Spleen (tissue), 11 donors: ENCODE measurements around the gene STING1. TPM values are rescaled to one million over a fixed set of nuclear protein-coding genes. Genes with fewer than 3 reads are reported as not detected.

Source experiments
- DNase-seq: peaks from one replicate; pipeline ENCODE4 v3.0.0-alpha.2; 2020
- H3K27ac ChIP-seq, 8 donors: fragments of 200-600 bp; sonication (generic) in 7 of 8; 1 replicate in 4 of 8; 2 replicates in 4 of 8; pipeline versions ENCODE4 v1.5.0 to v1.8.0; 2016 to 2021; ENCODE audit warnings: inconsistent platforms in 4 of 8, mild to moderate bottlenecking in 4 of 8, moderate library complexity in 1 of 8
- H3K27me3 ChIP-seq, 7 donors: fragments of 200-600 bp; sonication (generic) in 6 of 7; replicated peaks in 1 of 7; 1 replicate in 4 of 7; 2 replicates in 3 of 7; pipeline versions ENCODE4 v1.5.0 to v1.8.0; 2016 to 2021; ENCODE audit warnings: inconsistent platforms in 3 of 7, mild to moderate bottlenecking in 1 of 7
- H3K36me3 ChIP-seq, 6 donors: fragments of 200-600 bp; sonication (generic) in 5 of 6; 1 replicate in 4 of 6; 2 replicates in 2 of 6; pipeline versions ENCODE4 v1.5.0 to v1.8.0; 2016 to 2021; ENCODE audit warnings: inconsistent platforms in 2 of 6
- H3K4me1 ChIP-seq, 6 donors: fragments of 200-600 bp; sonication (generic) in 5 of 6; 1 replicate in 3 of 6; 2 replicates in 3 of 6; pipeline versions ENCODE4 v1.5.0 to v1.8.0; 2016 to 2021; ENCODE audit warnings: inconsistent platforms in 3 of 6
- H3K4me3 ChIP-seq, 8 donors: fragments of 200-600 bp; sonication (generic) in 7 of 8; 1 replicate in 4 of 8; 2 replicates in 4 of 8; pipeline versions ENCODE4 v1.5.0 to v1.8.0; 2016 to 2021; ENCODE audit warnings: inconsistent platforms in 4 of 8, mild to moderate bottlenecking in 4 of 8, moderate library complexity in 2 of 8
- H3K9me3 ChIP-seq, 8 donors: fragments of 200-600 bp; sonication (generic) in 7 of 8; 1 replicate in 4 of 8; 2 replicates in 4 of 8; pipeline versions ENCODE4 v1.5.0 to v1.8.0; 2016 to 2021; ENCODE audit warnings: inconsistent platforms in 4 of 8
- CTCF ChIP-seq, 11 experiments: fragments of 200-600 bp in 7 of 11; fragments of 450-650 bp in 4 of 11; sonication (generic) in 4 of 11; IDR thresholded peaks in 8 of 11; conservative IDR thresholded peaks in 3 of 11; 1 replicate in 7 of 11; 2 replicates in 4 of 11; pipeline versions ENCODE4 v1.4.0 to v1.8.0; 2016 to 2021; ENCODE audit warnings: antibody characterized with exemption in 11 of 11, inconsistent platforms in 4 of 11, mild to moderate bottlenecking in 1 of 11
- POLR2A ChIP-seq, 3 donors: fragments of 450-650 bp; IDR thresholded peaks; one replicate each; pipeline ENCODE4 v1.5.1; 2017; ENCODE audit warnings: antibody characterized with exemption in 3 of 3, mild to moderate bottlenecking in 1 of 3
- POLR2AphosphoS5 ChIP-seq, 3 donors: sonication (generic); formaldehyde crosslinking; IDR thresholded peaks; one replicate each; pipeline ENCODE4 v1.5.1; 2017; ENCODE audit warnings: antibody characterized with exemption in 3 of 3
- WGBS, 5 donors: extraction: QIAGEN DNeasy Blood & Tissue Kit in 3 of 5; methylation state at CpG; one replicate each; pipeline versions ENCODE4 v1.1.5 to v1.1.7; 2013 to 2018; 5-methylcytosine and 5-hydroxymethylcytosine counted together
- intact Hi-C: fragments of 100-400 bp; cut with DNase I; formaldehyde crosslinking; loops from one replicate; pipeline ENCODE4 v1.15.0; 2023; ENCODE audit warnings: low total_unique reads
- polyA plus RNA-seq, 3 donors: library from polyadenylated mRNA; stranded (reverse); fragments of 200-250 nt; gene quantifications; one replicate each; pipeline ENCODE4 v1.2.1, GENCODE V29; 2013
- total RNA-seq, 7 donors: library from RNA; depleted of rRNA in 3 of 7; stranded (reverse); fragments of >200 nt in 3 of 7; fragmentation: NEBNext Ultra II Directional in 4 of 7; extraction: Animal tissue kit (Norgen Biotek cat#: 25700) in 4 of 7; gene quantifications; one replicate each; pipeline versions ENCODE4 v1.1.0 to v1.2.1, GENCODE V29; 2016 to 2021
- donor health status: healthy with polysubstance abuse.
- donor health status: DM: no; HTN: no; CAD: no; lungs with moderate emphysema.
- donor health status: DM: no; HTN: no; CAD: no.
- donor health status: Bipolar disorder and iron deficiency.
- donor health status: healthy.
- donor health status: DM: no; HTN: no; CAD: no.
- donor health status: DM: yes; HTN: yes; CAD: no.

The STING1 gene
- total and polyA plus RNA-seq, 10 donors: 24.2 to 166 (median 104) TPM

- 87 to 93% (median 87%) methylated on average over 5 of the region's 5 CpGs for WGBS, 5 donors
- Histone ChIP-seq H3K4me3 (no peak overlapping the region), H3K4me1 (peaks cover 0 to 56% (median 23%) of the 10 kb centered on the region in 6 donors), H3K27me3 (no peaks in the 10 kb centered on the region), H3K36me3 (peaks cover 0 to 29% (median 0%) of the 10 kb centered on the region in 6 donors), H3K27ac (peak overlapping the region in 4 of 8 donors; percentile 70 to 84 (median 74)), H3K9me3 (no peaks in the 10 kb centered on the region)
- peak; percentile 44 for DNase-seq
- TF ChIP-seq POLR2A (IDR thresholded peaks at IDR 0.05) (no peak), CTCF (IDR thresholded peaks at IDR 0.05 in 8 of 11, conservative IDR thresholded peaks at IDR 0.05 in 3 of 11) (no peak), POLR2AphosphoS5 (IDR thresholded peaks at IDR 0.05) (no peak)
- intact Hi-C loops: no loop called here
These were observed 24.8 kb downstream of the STING1 start for GRCh38 chr5:139457653-139458306.

DNA sequence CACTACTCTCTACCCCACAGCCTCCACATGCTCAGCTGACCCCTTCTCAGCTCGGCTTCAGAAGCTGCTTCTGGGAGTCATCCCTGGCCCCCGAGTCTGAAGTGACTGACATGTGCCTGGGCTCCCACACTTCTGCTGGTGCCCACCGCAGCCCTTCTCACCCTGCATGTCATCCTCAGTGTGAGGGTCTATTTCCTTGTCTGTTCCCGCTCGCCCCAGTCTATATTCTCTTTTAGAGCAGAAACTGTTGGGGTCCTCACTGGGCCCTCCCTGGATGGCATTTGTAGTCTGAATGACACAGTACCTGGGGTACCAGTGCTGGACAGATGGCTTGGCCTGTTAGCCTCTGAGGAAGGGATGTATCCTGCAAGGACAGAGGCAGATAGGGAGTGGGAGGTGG, 25.3 kb downstream of the STING1 start:
- intact Hi-C loops: no loop called here
- H3K9me3 ChIP-seq: no peaks in the 10 kb centered on the region
- WGBS, 5 donors: 84 to 99% (median 97%) methylated on average over 5 of the region's 5 CpGs
- H3K4me3 ChIP-seq: no peak overlapping the region
- TF ChIP-seq CTCF (IDR thresholded peaks at IDR 0.05 in 8 of 11, conservative IDR thresholded peaks at IDR 0.05 in 3 of 11): no peak
- TF ChIP-seq POLR2AphosphoS5 (IDR thresholded peaks at IDR 0.05): no peak
- no peak for TF ChIP-seq POLR2A (IDR thresholded peaks at IDR 0.05)
- peak; percentile 24 for DNase-seq
- peaks cover 0 to 53% (median 22%) of the 10 kb centered on the region in 6 donors for H3K4me1 ChIP-seq
- H3K27me3 ChIP-seq: no peaks in the 10 kb centered on the region
- peak overlapping the region in 3 of 8 donors; percentile 70 to 84 (median 77) for H3K27ac ChIP-seq
- peaks cover 0 to 30% (median 0%) of the 10 kb centered on the region in 6 donors for H3K36me3 ChIP-seq

GRCh38 chr5:139456776-139457175, 25.8 kb downstream of the STING1 start:
- Histone ChIP-seq H3K27me3 (no peaks in the 10 kb centered on the region), H3K27ac (no peak overlapping the region), H3K4me1 (peaks cover 0 to 48% (median 22%) of the 10 kb centered on the region in 6 donors), H3K4me3 (no peak overlapping the region), H3K9me3 (no peaks in the 10 kb centered on the region), H3K36me3 (peaks cover 0 to 34% (median 0%) of the 10 kb centered on the region in 6 donors)
- intact Hi-C loops: no loop called here
- 80 to 94% (median 90%) methylated on average over 11 to 12 of the region's 12 CpGs for WGBS, 5 donors
- peak; percentile 70 for DNase-seq
- TF ChIP-seq POLR2A (IDR thresholded peaks at IDR 0.05) (no peak), POLR2AphosphoS5 (IDR thresholded peaks at IDR 0.05) (no peak), CTCF (IDR thresholded peaks at IDR 0.05 in 8 of 11, conservative IDR thresholded peaks at IDR 0.05 in 3 of 11) (no peak)

DNA sequence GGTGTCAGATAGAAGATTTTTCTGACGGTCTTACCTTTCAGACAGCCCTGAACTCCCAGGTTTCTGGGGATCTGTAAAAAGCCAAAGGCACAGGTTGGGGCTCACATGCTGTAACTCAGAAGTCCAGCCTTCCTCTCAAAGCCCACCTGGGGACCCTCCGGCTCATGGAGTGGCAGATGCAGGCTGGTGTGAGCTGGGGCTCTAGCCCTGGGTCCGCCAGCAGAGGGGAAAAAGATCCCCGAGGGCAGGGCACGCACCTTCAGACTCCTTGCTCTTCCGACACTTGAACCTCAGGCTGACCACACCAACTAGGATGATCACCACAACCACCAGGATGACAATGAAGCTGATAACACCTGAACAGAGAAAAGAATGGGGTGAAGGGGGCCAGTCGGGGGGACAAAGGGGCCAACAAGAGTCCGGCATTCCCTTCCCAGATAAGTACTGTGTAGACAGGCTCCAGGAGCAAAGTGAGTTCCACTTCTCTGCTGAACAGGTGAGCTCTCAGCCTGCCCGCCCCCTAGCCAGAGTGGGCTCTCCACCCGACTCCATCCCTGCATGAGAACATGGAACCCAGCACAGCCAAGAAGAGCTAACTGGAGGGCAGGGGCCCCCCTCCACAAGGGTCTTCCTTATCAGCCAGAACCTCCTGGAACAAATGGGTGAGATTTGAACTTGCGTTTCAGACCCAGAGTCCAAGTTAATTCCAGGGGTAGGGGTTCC, 27.8 kb downstream of the STING1 start:
- no peak for TF ChIP-seq CTCF (IDR thresholded peaks at IDR 0.05 in 8 of 11, conservative IDR thresholded peaks at IDR 0.05 in 3 of 11)
- TF ChIP-seq POLR2AphosphoS5 (IDR thresholded peaks at IDR 0.05): no peak
- no peak for TF ChIP-seq POLR2A (IDR thresholded peaks at IDR 0.05)
- Histone ChIP-seq H3K4me3 (no peak overlapping the region), H3K36me3 (peaks cover 0 to 39% (median 0%) of the 10 kb centered on the region in 6 donors), H3K9me3 (no peaks in the 10 kb centered on the region), H3K27ac (peak overlapping the region in 1 of 8 donors; percentile 63), H3K4me1 (peaks cover 0 to 28% (median 13%) of the 10 kb centered on the region in 6 donors), H3K27me3 (no peaks in the 10 kb centered on the region)
- 87 to 92% (median 89%) methylated on average over 10 to 11 of the region's 11 CpGs for WGBS, 5 donors
- peak; percentile 61 for DNase-seq
- intact Hi-C loops: no loop called here
